ENCODE measurements around the gene COMMD10. TPM values are rescaled to one million over a fixed set of nuclear protein-coding genes. Genes with fewer than 3 reads are reported as not detected.

The COMMD10 gene
- total and polyA plus RNA-seq, 2 donors (not counting 1 experiment from before 2014, with no cell fraction given) = 19.8 to 48.7 TPM

DNA sequence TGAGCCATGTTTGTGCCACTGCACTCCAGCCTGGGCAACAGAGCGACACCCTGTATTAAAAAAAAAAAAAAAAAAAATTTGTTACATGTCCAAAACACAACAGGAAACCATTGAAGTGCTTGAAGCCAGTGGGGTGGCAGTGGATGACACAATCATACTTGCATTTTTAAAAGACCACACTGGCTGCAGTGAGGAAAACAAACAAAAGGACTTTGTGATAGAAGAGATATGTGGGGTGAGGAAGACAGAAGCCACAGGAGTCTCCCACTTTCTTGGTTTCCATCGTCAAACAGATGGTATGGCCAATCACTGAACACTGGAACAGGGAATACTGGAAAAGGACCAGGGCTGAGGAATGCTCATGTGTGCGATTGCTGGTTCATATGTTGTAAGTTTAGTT, 20.9 kb upstream of the COMMD10 start:
- Histone ChIP-seq H3K4me3 (ENCODE audit: control extremely low read depth in 1 of 5, extremely low read depth in 1 of 5, insufficient read depth in 1 of 5, low read depth in 2 of 5, low read length in 4 of 5) (no peak overlapping the region), H3K27me3 (replicated peaks in 1 of 4; ENCODE audit: control extremely low read depth in 1 of 4, control insufficient read depth in 3 of 4, insufficient read depth in 4 of 4, low read length in 3 of 4) (no peaks in the 10 kb centered on the region), H3K79me2 (ENCODE audit: control insufficient read depth, insufficient read depth, low read length) (no peaks in the 10 kb centered on the region), H3K4me2 (replicated peaks; ENCODE audit: low read depth, low read length, poor library complexity, severe bottlenecking) (no peak overlapping the region), H3K4me1 (ENCODE audit: control insufficient read depth in 2 of 2, insufficient read depth in 2 of 2, low read length in 2 of 2) (no peaks in the 10 kb centered on the region), H3K27ac (ENCODE audit: low read length in 2 of 2) (no peak overlapping the region), H3K9me3 (ENCODE audit: control extremely low read depth in 1 of 3, control insufficient read depth in 2 of 3, insufficient read depth in 1 of 3, low read length in 2 of 3) (no peaks in the 10 kb centered on the region), H2AFZ (ENCODE audit: insufficient read depth, low read depth, low read length, poor library complexity, severe bottlenecking) (no peak overlapping the region), H3K36me3 (replicated peaks in 1 of 2; ENCODE audit: control extremely low read depth in 1 of 2, control insufficient read depth in 1 of 2, extremely low read depth in 1 of 2, insufficient read depth in 2 of 2, low read length in 1 of 2) (no peaks in the 10 kb centered on the region), H3K9ac (ENCODE audit: low read length) (no peak overlapping the region), H4K20me1 (ENCODE audit: control insufficient read depth, insufficient read depth, low read length, poor library complexity, severe bottlenecking) (no peaks in the 10 kb centered on the region)
- H3K9me3 Mint-ChIP-seq (ENCODE audit: insufficient read depth) = no peaks in the 10 kb centered on the region
- ATAC-seq (ENCODE audit: low read depth) (no peak), DNase-seq (no peak)
- intact Hi-C loops (cut with micrococcal nuclease) = no loop called here
- H3K4me3 Mint-ChIP-seq = no peak overlapping the region
- TF ChIP-seq EZH2 (IDR thresholded peaks at IDR 0.05; ENCODE audit: borderline replicate concordance, insufficient read depth, low read depth, low read length, poor library complexity, severe bottlenecking) = no peak
- TF ChIP-seq, protein P1, sequence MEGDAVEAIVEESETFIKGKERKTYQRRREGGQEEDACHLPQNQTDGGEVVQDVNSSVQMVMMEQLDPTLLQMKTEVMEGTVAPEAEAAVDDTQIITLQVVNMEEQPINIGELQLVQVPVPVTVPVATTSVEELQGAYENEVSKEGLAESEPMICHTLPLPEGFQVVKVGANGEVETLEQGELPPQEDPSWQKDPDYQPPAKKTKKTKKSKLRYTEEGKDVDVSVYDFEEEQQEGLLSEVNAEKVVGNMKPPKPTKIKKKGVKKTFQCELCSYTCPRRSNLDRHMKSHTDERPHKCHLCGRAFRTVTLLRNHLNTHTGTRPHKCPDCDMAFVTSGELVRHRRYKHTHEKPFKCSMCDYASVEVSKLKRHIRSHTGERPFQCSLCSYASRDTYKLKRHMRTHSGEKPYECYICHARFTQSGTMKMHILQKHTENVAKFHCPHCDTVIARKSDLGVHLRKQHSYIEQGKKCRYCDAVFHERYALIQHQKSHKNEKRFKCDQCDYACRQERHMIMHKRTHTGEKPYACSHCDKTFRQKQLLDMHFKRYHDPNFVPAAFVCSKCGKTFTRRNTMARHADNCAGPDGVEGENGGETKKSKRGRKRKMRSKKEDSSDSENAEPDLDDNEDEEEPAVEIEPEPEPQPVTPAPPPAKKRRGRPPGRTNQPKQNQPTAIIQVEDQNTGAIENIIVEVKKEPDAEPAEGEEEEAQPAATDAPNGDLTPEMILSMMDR (IDR thresholded peaks at IDR 0.05) = no peak
- H3K27me3 Mint-ChIP-seq = peaks cover 3% of the 10 kb centered on the region
- H3K4me1 Mint-ChIP-seq = no peaks in the 10 kb centered on the region
- WGBS (ENCODE audit: insufficient coverage) = 83% methylated on average over 1 of the region's 3 CpGs
- H3K27ac Mint-ChIP-seq = no peak overlapping the region
- POLR2A ChIA-PET = interaction anchor here (0.7 kb wide), 1 partner anchor 9 kb away, joined by 5 read pairs; no protein-coding TSS in a partner anchor
- CTCF ChIA-PET = interaction anchor here (0.9 kb wide), 1 partner anchor 16 kb away, joined by 5 read pairs; no protein-coding TSS in a partner anchor

DNA sequence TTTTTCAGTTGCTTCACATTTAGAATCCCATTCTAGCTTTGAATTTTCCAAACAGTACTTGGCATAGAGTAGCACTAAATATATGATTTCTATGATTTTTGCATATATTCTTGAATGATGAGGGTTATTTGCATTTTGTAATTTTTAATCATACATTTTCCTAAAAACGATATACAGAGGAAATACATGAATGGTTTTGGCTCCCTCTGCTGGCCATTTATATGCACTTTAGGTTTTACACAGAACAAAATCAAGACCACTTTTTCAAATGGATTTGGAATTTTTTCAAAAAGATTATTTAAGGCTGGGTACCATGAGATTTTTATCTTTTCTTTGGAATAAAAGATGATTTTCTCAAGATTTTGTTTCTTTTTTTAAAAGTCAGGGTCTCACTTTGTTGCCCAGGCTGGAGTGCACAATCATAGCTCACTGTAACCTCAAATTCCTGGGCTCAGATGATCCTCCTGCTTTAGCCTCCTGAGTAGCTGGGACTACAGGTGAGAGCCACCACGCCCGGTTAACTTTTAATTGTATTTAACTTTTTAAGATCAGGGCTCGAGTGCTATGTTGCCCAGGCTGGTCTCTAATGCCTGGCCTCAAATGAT, 16.7 kb upstream of the COMMD10 start:
- DNase-seq (peak; percentile 74), ATAC-seq (ENCODE audit: low read depth) (peak; percentile 43)
- Mint-ChIP-seq H3K4me3 (no peak overlapping the region), H3K27ac (no peak overlapping the region), H3K9me3 (ENCODE audit: insufficient read depth) (no peaks in the 10 kb centered on the region), H3K4me1 (no peaks in the 10 kb centered on the region), H3K27me3 (peaks cover 3% of the 10 kb centered on the region)
- no peak for TF ChIP-seq EZH2 (IDR thresholded peaks at IDR 0.05; ENCODE audit: borderline replicate concordance, insufficient read depth, low read depth, low read length, poor library complexity, severe bottlenecking)
- TF ChIP-seq, protein P1 (IDR thresholded peaks at IDR 0.05) = peak; percentile 96
- Histone ChIP-seq H3K27me3 (replicated peaks in 1 of 4; ENCODE audit: control extremely low read depth in 1 of 4, control insufficient read depth in 3 of 4, insufficient read depth in 4 of 4, low read length in 3 of 4) (no peaks in the 10 kb centered on the region), H4K20me1 (ENCODE audit: control insufficient read depth, insufficient read depth, low read length, poor library complexity, severe bottlenecking) (no peaks in the 10 kb centered on the region), H3K4me2 (replicated peaks; ENCODE audit: low read depth, low read length, poor library complexity, severe bottlenecking) (no peak overlapping the region), H3K4me1 (ENCODE audit: control insufficient read depth in 2 of 2, insufficient read depth in 2 of 2, low read length in 2 of 2) (no peaks in the 10 kb centered on the region), H3K4me3 (ENCODE audit: control extremely low read depth in 1 of 5, extremely low read depth in 1 of 5, insufficient read depth in 1 of 5, low read depth in 2 of 5, low read length in 4 of 5) (no peak overlapping the region), H3K27ac (ENCODE audit: low read length in 2 of 2) (no peak overlapping the region), H3K36me3 (replicated peaks in 1 of 2; ENCODE audit: control extremely low read depth in 1 of 2, control insufficient read depth in 1 of 2, extremely low read depth in 1 of 2, insufficient read depth in 2 of 2, low read length in 1 of 2) (no peaks in the 10 kb centered on the region), H3K79me2 (ENCODE audit: control insufficient read depth, insufficient read depth, low read length) (no peaks in the 10 kb centered on the region), H3K9ac (ENCODE audit: low read length) (no peak overlapping the region), H3K9me3 (ENCODE audit: control extremely low read depth in 1 of 3, control insufficient read depth in 2 of 3, insufficient read depth in 1 of 3, low read length in 2 of 3) (no peaks in the 10 kb centered on the region), H2AFZ (ENCODE audit: insufficient read depth, low read depth, low read length, poor library complexity, severe bottlenecking) (no peak overlapping the region)
- intact Hi-C loops (cut with micrococcal nuclease) = loop anchor here (1.0 kb wide), 3 partner anchors 180 to 759 kb away; no protein-coding TSS in a partner anchor
- POLR2A ChIA-PET = no interaction called here
- CTCF ChIA-PET = interaction anchor here (0.6 to 2.7 kb wide), 33 partner anchors 8 to 759 kb away, joined by 3 to 19 read pairs (median 4); partner anchors contain the start of genes COMMD10 and LVRN
- WGBS (ENCODE audit: insufficient coverage) = 33% methylated on average over 2 of the region's 4 CpGs
